IMR-90 (cell line): Measurements from ENCODE around the gene FAM162B. TPM values are rescaled to one million over a fixed set of nuclear protein-coding genes. Genes with fewer than 3 reads are reported as not detected.

Experiments
- ATAC-seq: fragments of 200-7000 bp; cut with Tn5 transposase; 2 replicates; pipeline ENCODE4 v1.9.1; 2020; ENCODE audit warnings: low read depth, mild to moderate bottlenecking, moderate library complexity
- BruUV-seq: library from RNA; stranded (reverse); fragments of 400-500 nt; replicated peaks from 2 replicates; lab custom pipeline; 2021; lab: Mats Ljungman, UMichigan
- CTCF ChIA-PET: fragments of 300-600 bp; formaldehyde crosslinking; extraction: SDS; loops from one replicate; lab custom pipeline; 2021; ENCODE audit warnings: antibody characterized with exemption; lab: Yijun Ruan, JAX
- POLR2A ChIA-PET: fragments of 300-600 bp; sonication (Branson Sonifier 250); formaldehyde crosslinking; loops from one replicate; lab custom pipeline; 2022; ENCODE audit warnings: antibody characterized with exemption; ENCODE audit not compliant: unreplicated experiment; lab: Charles Lee
- DNase-seq: peaks from one replicate; pipeline ENCODE4 v3.0.0; 2013
- H2AFZ ChIP-seq: replicated peaks from 2 replicates; pipeline ENCODE3; 2013; ENCODE audit warnings: low read length, mild to moderate bottlenecking; ENCODE audit not compliant: poor library complexity
- H2AK5ac ChIP-seq: 2 replicates; pipeline ENCODE4 v1.6.1; 2013; ENCODE audit warnings: low read depth, low read length, inconsistent platforms
- H2AK9ac ChIP-seq: replicated peaks from 2 replicates; pipeline ENCODE3; 2013; ENCODE audit warnings: mild to moderate bottlenecking, low read depth, low read length, moderate library complexity; ENCODE audit not compliant: poor library complexity
- H2BK120ac ChIP-seq: 2 replicates; pipeline ENCODE4 v1.6.1; 2013; ENCODE audit warnings: low read depth, low read length, inconsistent platforms
- H2BK15ac ChIP-seq: 3 replicates; pipeline ENCODE4 v1.6.1; 2013; ENCODE audit warnings: low read depth, low read length, inconsistent platforms
- H2BK20ac ChIP-seq: 2 replicates; pipeline ENCODE4 v1.6.1; 2013; ENCODE audit warnings: low read depth, mild to moderate bottlenecking, inconsistent platforms, low read length, moderate library complexity
- H2BK5ac ChIP-seq: 2 replicates; pipeline ENCODE4 v1.6.1; 2013; ENCODE audit warnings: mild to moderate bottlenecking, low read depth, low read length, inconsistent platforms; ENCODE audit not compliant: poor library complexity, severe bottlenecking
- H3K14ac ChIP-seq: replicated peaks from 2 replicates; pipeline ENCODE4 v1.6.1; 2013; ENCODE audit warnings: low read depth, low read length, inconsistent platforms
- H3K18ac ChIP-seq: 2 replicates; pipeline ENCODE4 v1.6.1; 2013; ENCODE audit warnings: low read depth, low read length, control low read depth
- H3K23ac ChIP-seq: 2 replicates; pipeline ENCODE4 v1.6.1; 2013; ENCODE audit warnings: low read depth, low read length, inconsistent platforms
- H3K27ac ChIP-seq: 2 replicates; pipeline ENCODE4 v1.5.1; 2013; ENCODE audit warnings: mild to moderate bottlenecking, control low read depth, low read length; ENCODE audit not compliant: insufficient read depth
- H3K27me3 ChIP-seq: 2 replicates; pipeline ENCODE4 v1.6.1; 2013; ENCODE audit warnings: low read length; ENCODE audit not compliant: control insufficient read depth, insufficient read depth
- H3K36me3 ChIP-seq: 2 replicates; pipeline ENCODE4 v1.6.1; 2013; ENCODE audit warnings: low read length, mixed read lengths; ENCODE audit not compliant: control insufficient read depth, insufficient read depth
- H3K4ac ChIP-seq: 2 replicates; pipeline ENCODE4 v1.6.1; 2013; ENCODE audit warnings: low read depth, low read length, inconsistent platforms
- H3K4me1 ChIP-seq: 2 replicates; pipeline ENCODE4 v1.6.1; 2013; ENCODE audit warnings: low read length, mixed read lengths; ENCODE audit not compliant: control insufficient read depth, insufficient read depth
- H3K4me2 ChIP-seq: 2 replicates; pipeline ENCODE4 v1.6.1; 2013; ENCODE audit warnings: low read depth, mild to moderate bottlenecking, control low read depth, low read length, moderate library complexity
- H3K4me3 ChIP-seq: 2 replicates; pipeline ENCODE4 v1.5.1; 2013; ENCODE audit warnings: low read depth, mild to moderate bottlenecking, control low read depth, low read length, moderate library complexity; ENCODE audit not compliant: insufficient read depth
- H3K56ac ChIP-seq: 2 replicates; pipeline ENCODE4 v1.6.1; 2013; ENCODE audit warnings: low read length, inconsistent platforms; ENCODE audit not compliant: insufficient read depth; ENCODE audit errors: extremely low read depth
- H3K79me1 ChIP-seq, 2 experiments: 2 replicates each; pipeline ENCODE4 v1.6.1; 2013; ENCODE audit warnings: low read length in 2 of 2, inconsistent platforms in 1 of 2, low read depth in 1 of 2
- H3K9ac ChIP-seq: 2 replicates; pipeline ENCODE4 v1.6.1; 2013; ENCODE audit warnings: low read depth, low read length, control low read depth
- H3K9me1 ChIP-seq: 2 replicates; pipeline ENCODE4 v1.6.1; 2013; ENCODE audit warnings: low read length, inconsistent platforms; ENCODE audit not compliant: insufficient read depth
- H3K9me3 ChIP-seq: 2 replicates; pipeline ENCODE4 v1.6.1; 2013; ENCODE audit warnings: low read length; ENCODE audit not compliant: control insufficient read depth, insufficient read depth
- H4K20me1 ChIP-seq: 2 replicates; pipeline ENCODE4 v1.6.1; 2013; ENCODE audit warnings: low read length, inconsistent platforms; ENCODE audit not compliant: insufficient read depth
- H4K5ac ChIP-seq: 2 replicates; pipeline ENCODE4 v1.6.1; 2013; ENCODE audit warnings: mild to moderate bottlenecking, low read depth, low read length, control low read depth
- H4K8ac ChIP-seq, 2 experiments: 2 replicates each; pipeline ENCODE4 v1.6.1; 2013; ENCODE audit warnings: low read depth in 2 of 2, low read length in 2 of 2, control low read depth in 1 of 2, inconsistent platforms in 1 of 2
- H4K91ac ChIP-seq: 2 replicates; pipeline ENCODE4 v1.6.1; 2013; ENCODE audit warnings: low read depth, low read length, inconsistent platforms; ENCODE audit not compliant: insufficient read depth
- BHLHE40 ChIP-seq: fragments of 150-350 bp; IDR thresholded peaks from 2 replicates; pipeline ENCODE4 v1.6.1; 2016; ENCODE audit warnings: mild to moderate bottlenecking, low read depth, low read length
- CEBPB ChIP-seq: IDR thresholded peaks from 2 replicates; pipeline ENCODE4 v1.6.1; 2012; ENCODE audit warnings: low read depth, low read length, improper control_type of control experiment
- CHD1 ChIP-seq: IDR thresholded peaks from 2 replicates; pipeline ENCODE4 v1.6.1; 2012; ENCODE audit warnings: low read depth, low read length, improper control_type of control experiment
- CTCF ChIP-seq: conservative IDR thresholded peaks from 2 replicates; pipeline ENCODE4 v1.5.1; 2012; ENCODE audit warnings: mild to moderate bottlenecking, low read depth, low read length, improper control_type of control experiment
- ELK1 ChIP-seq: fragments of 150-350 bp; IDR thresholded peaks from 2 replicates; pipeline ENCODE4 v1.6.1; 2016; ENCODE audit warnings: low read depth, mild to moderate bottlenecking, low read length, moderate library complexity, borderline replicate concordance
- FOS ChIP-seq: fragments of 150-350 bp; IDR thresholded peaks from 2 replicates; pipeline ENCODE4 v1.6.1; 2016; ENCODE audit warnings: low read depth, low read length
- MAFK ChIP-seq: IDR thresholded peaks from 2 replicates; pipeline ENCODE4 v1.6.1; 2012; ENCODE audit warnings: low read depth, low read length, improper control_type of control experiment
- MAZ ChIP-seq: IDR thresholded peaks from 2 replicates; pipeline ENCODE4 v1.6.1; 2012; ENCODE audit warnings: low read depth, mild to moderate bottlenecking, low read length, improper control_type of control experiment, moderate library complexity, borderline replicate concordance
- MXI1 ChIP-seq: IDR thresholded peaks from 2 replicates; pipeline ENCODE4 v1.6.1; 2012; ENCODE audit warnings: low read depth, mild to moderate bottlenecking, low read length, moderate library complexity, borderline replicate concordance
- NFE2L2 ChIP-seq: fragments of 150-350 bp; IDR thresholded peaks from 2 replicates; pipeline ENCODE4 v1.6.1; 2016; ENCODE audit warnings: low read depth, mild to moderate bottlenecking, low read length
- POLR2A ChIP-seq: IDR thresholded peaks from 2 replicates; pipeline ENCODE4 v1.6.1; 2012; ENCODE audit warnings: mild to moderate bottlenecking, low read depth, low read length
- RAD21 ChIP-seq: IDR thresholded peaks from 2 replicates; pipeline ENCODE4 v1.6.1; 2012; ENCODE audit warnings: low read length, improper control_type of control experiment
- RCOR1 ChIP-seq: IDR thresholded peaks from 2 replicates; pipeline ENCODE4 v1.6.1; 2012; ENCODE audit warnings: mild to moderate bottlenecking, low read length, improper control_type of control experiment; ENCODE audit not compliant: insufficient replicate concordance
- RFX5 ChIP-seq: IDR thresholded peaks from 2 replicates; pipeline ENCODE4 v1.8.0; 2012; ENCODE audit warnings: low read depth, mild to moderate bottlenecking, low read length, moderate library complexity
- SMC3 ChIP-seq: fragments of 150-350 bp; IDR thresholded peaks from 2 replicates; pipeline ENCODE4 v1.6.1; 2016; ENCODE audit warnings: low read depth, mild to moderate bottlenecking, antibody characterized with exemption, low read length, moderate library complexity
- USF2 ChIP-seq: fragments of 150-350 bp; IDR thresholded peaks from 2 replicates; pipeline ENCODE4 v1.6.1; 2017; ENCODE audit warnings: mild to moderate bottlenecking, antibody characterized with exemption, low read length, low read depth
- WGBS, 2 experiments: methylation state at CpG; one replicate each; pipeline versions ENCODE4 v1.1.5 to v1.1.7; 2013; ENCODE audit warnings: missing lambda C conversion rate in 2 of 2; ENCODE audit not compliant: insufficient read length in 1 of 2; ENCODE audit errors: extremely low coverage in 2 of 2; 5-methylcytosine and 5-hydroxymethylcytosine counted together
- dilution Hi-C: fragments of 300-500 bp; cut with HindIII; formaldehyde crosslinking; loops from one replicate; pipeline ENCODE4 v1.14.3; 2018; ENCODE audit warnings: low sequenced_read_pairs; ENCODE audit not compliant: unreplicated experiment
- in situ Hi-C: fragments of 300-500 bp; cut with MboI; formaldehyde crosslinking; loops from 3 replicates; pipeline ENCODE4 v1.14.3; 2019; ENCODE audit warnings: low sequenced_read_pairs, inconsistent platforms, mixed read lengths
- intact Hi-C: fragments of 100-400 bp; cut with micrococcal nuclease; formaldehyde crosslinking; loops from 2 replicates; pipeline ENCODE4 v1.10.0; 2022
- polyA plus RNA-seq, 3 experiments: library from polyadenylated mRNA; depleted of rRNA; stranded (reverse); fragments of >200 nt; gene quantifications; 2 replicates each; pipeline ENCODE4 v1.2.3, GENCODE V29; 2012; ENCODE audit warnings: low replicate concordance in 1 of 3
- total RNA-seq: library from RNA; depleted of rRNA; stranded (reverse); fragments of >200 nt; gene quantifications from 2 replicates; pipeline ENCODE4 v1.2.3, GENCODE V29; 2012

Gene FAM162B
- total and polyA plus RNA-seq, 2 of the 4 experiments (the other 2 are of a cell fraction): 2.9 to 3.2 TPM

GRCh38 chr6:116797585-116797984, 32.1 kb upstream of the FAM162B start:
- H4K8ac ChIP-seq: no peak overlapping the region
- H3K36me3 ChIP-seq: no peaks in the 10 kb centered on the region
- H3K18ac ChIP-seq: no peak overlapping the region
- no peak overlapping the region for H3K4ac ChIP-seq
- CTCF ChIA-PET: no interaction called here
- no peak overlapping the region for H3K9ac ChIP-seq
- no peak overlapping the region for H3K4me2 ChIP-seq
- H2BK120ac ChIP-seq: no peak overlapping the region
- no peaks in the 10 kb centered on the region for H3K79me1 ChIP-seq
- H2BK15ac ChIP-seq: no peak overlapping the region
- H4K5ac ChIP-seq: no peak overlapping the region
- H4K91ac ChIP-seq: no peak overlapping the region
- H2BK20ac ChIP-seq: no peak overlapping the region
- H2AK9ac ChIP-seq: no peak overlapping the region
- ATAC-seq (no peak), DNase-seq (no peak)
- no peaks in the 10 kb centered on the region for H3K27me3 ChIP-seq
- no peak for TF ChIP-seq RCOR1
- no peak for TF ChIP-seq SMC3
- TF ChIP-seq MAFK: no peak
- TF ChIP-seq POLR2A: no peak
- no peak for TF ChIP-seq CEBPB
- TF ChIP-seq NFE2L2: no peak
- TF ChIP-seq FOS: no peak
- TF ChIP-seq MXI1: no peak
- no peak for TF ChIP-seq BHLHE40
- no peak for TF ChIP-seq MAZ
- TF ChIP-seq ELK1: no peak
- TF ChIP-seq RFX5: no peak
- no peak for TF ChIP-seq CTCF
- no peak for TF ChIP-seq USF2
- no peak for TF ChIP-seq RAD21
- TF ChIP-seq CHD1: no peak
- no peak overlapping the region for H3K23ac ChIP-seq
- H3K56ac ChIP-seq: no peak overlapping the region
- dilution Hi-C loops (no loop called here), intact Hi-C loops (no loop called here), in situ Hi-C loops (no loop called here)
- no peak overlapping the region for H2AK5ac ChIP-seq
- H2AFZ ChIP-seq: no peak overlapping the region
- H4K20me1 ChIP-seq: no peaks in the 10 kb centered on the region
- no peaks in the 10 kb centered on the region for H3K9me3 ChIP-seq
- no TSS peak for BruUV-seq
- no peak overlapping the region for H3K27ac ChIP-seq
- no peaks in the 10 kb centered on the region for H3K4me1 ChIP-seq
- POLR2A ChIA-PET: no interaction called here
- no peak overlapping the region for H3K14ac ChIP-seq
- no peaks in the 10 kb centered on the region for H3K9me1 ChIP-seq
- no peak overlapping the region for H3K4me3 ChIP-seq
- 60 to 100% methylated on average over 1 of the region's 2 CpGs for WGBS, 2 experiments
- no peak overlapping the region for H2BK5ac ChIP-seq
